T-helper 2 cell treated with Interferon-gamma antibody and Interleukin-4, amounts not matched to agents 5 μg/mL and 100 μg/mL, for 36 hours (primary cell): ENCODE data around the gene TBC1D19.

Experiments
- DNase-seq: peaks from one replicate; pipeline ENCODE4 v3.0.0; 2021; ENCODE audit warnings: low spot score
- H3K27ac Mint-ChIP-seq: one replicate; pipeline ENCODE4 v1.8.0; 2021; ENCODE audit warnings: mild to moderate bottlenecking, mixed read lengths
- H3K27me3 Mint-ChIP-seq: one replicate; pipeline ENCODE4 v1.8.0; 2021; ENCODE audit warnings: low read depth, mixed read lengths
- H3K36me3 Mint-ChIP-seq: one replicate; pipeline ENCODE4 v1.8.0; 2021; ENCODE audit warnings: low read depth, mixed read lengths
- H3K4me1 Mint-ChIP-seq: one replicate; pipeline ENCODE4 v1.8.0; 2021; ENCODE audit warnings: low read depth, mixed read lengths
- H3K4me3 Mint-ChIP-seq: one replicate; pipeline ENCODE4 v1.8.0; 2022; ENCODE audit warnings: mild to moderate bottlenecking, moderate library complexity, mixed read lengths
- H3K9me3 Mint-ChIP-seq: one replicate; pipeline ENCODE4 v1.8.0; 2021; ENCODE audit warnings: mixed read lengths

TBC1D19 gene

GRCh38 chr4:26791346-26791745 lies 207.5 kb downstream of the TBC1D19 start:
- H3K9me3 Mint-ChIP-seq, result no peaks in the 10 kb centered on the region
- H3K27me3 Mint-ChIP-seq, result peaks cover 7% of the 10 kb centered on the region
- H3K4me1 Mint-ChIP-seq, result peaks cover 6% of the 10 kb centered on the region
- H3K4me3 Mint-ChIP-seq, result no peak overlapping the region
- no peak for DNase-seq
- H3K36me3 Mint-ChIP-seq, result no peaks in the 10 kb centered on the region
- no peak overlapping the region for H3K27ac Mint-ChIP-seq

DNA sequence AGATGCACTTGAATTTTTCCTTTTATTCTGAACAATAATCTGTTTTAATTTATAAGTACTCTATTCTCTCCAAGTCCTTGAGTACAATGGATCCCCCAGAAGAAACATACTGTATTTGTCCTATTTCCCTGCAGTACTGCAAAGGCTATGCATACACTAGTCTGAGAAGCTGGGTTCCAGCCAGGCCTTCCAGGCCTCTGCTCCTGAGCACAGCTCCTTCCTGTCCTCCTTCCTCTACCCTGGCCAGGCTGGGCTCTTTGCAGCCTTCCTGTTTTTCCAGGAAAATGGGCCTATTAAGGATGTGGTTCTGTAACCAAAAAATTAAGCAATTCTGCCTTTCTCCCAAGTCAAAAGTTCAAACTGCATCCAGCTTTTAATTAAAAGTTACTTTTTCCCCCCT lies 208.8 kb downstream of the TBC1D19 start:
- no peak for DNase-seq
- peaks cover 6% of the 10 kb centered on the region for H3K4me1 Mint-ChIP-seq
- no peak overlapping the region for H3K4me3 Mint-ChIP-seq
- H3K36me3 Mint-ChIP-seq, result no peaks in the 10 kb centered on the region
- no peak overlapping the region for H3K27ac Mint-ChIP-seq
- H3K27me3 Mint-ChIP-seq, result peaks cover 12% of the 10 kb centered on the region
- H3K9me3 Mint-ChIP-seq, result no peaks in the 10 kb centered on the region

DNA sequence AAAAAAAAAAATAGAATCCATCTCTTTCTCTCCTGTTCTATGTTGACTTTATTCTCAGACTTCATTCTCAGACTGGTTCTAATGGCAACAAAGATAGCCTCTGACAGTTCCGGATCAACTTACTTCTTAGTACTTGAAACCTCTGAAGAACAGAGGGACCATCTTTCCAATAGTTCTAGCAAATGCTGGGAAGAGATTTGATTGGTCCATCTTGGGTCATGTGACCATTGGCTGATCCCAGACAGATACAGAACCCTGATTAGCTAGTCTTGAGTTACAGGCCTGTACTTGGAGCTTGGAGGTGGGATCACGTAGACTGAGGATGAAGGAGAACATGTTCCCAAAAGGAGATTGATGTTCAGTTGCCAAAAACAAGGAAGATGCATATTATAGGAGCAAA lies 209.9 kb downstream of the TBC1D19 start:
- H3K9me3 Mint-ChIP-seq, result no peaks in the 10 kb centered on the region
- no peak overlapping the region for H3K27ac Mint-ChIP-seq
- peaks cover 12% of the 10 kb centered on the region for H3K27me3 Mint-ChIP-seq
- H3K36me3 Mint-ChIP-seq, result no peaks in the 10 kb centered on the region
- H3K4me1 Mint-ChIP-seq, result no peaks in the 10 kb centered on the region
- no peak overlapping the region for H3K4me3 Mint-ChIP-seq
- no peak for DNase-seq

DNA sequence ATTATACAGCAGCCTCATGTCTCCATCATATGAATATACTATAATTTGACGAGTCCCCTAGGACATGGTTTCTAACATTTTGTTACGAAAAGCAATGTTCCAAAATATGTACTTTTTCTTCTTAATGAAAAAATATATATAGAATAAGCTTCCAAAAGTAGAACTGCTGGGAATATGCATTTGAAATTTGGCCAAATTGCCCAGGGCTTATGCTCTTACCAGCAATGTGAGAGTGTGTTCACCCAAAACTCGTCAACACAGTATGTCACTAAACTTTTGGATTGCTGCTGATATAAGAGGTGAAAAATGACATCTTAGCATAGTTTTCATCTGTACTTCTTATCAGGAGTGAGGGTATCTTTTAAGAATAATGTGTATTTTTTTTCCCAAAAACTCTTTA lies 212.2 kb downstream of the TBC1D19 start:
- no peaks in the 10 kb centered on the region for H3K9me3 Mint-ChIP-seq
- H3K27ac Mint-ChIP-seq, result no peak overlapping the region
- no peak overlapping the region for H3K4me3 Mint-ChIP-seq
- peaks cover 12% of the 10 kb centered on the region for H3K27me3 Mint-ChIP-seq
- H3K4me1 Mint-ChIP-seq, result peaks cover 3% of the 10 kb centered on the region
- DNase-seq, result no peak
- H3K36me3 Mint-ChIP-seq, result no peaks in the 10 kb centered on the region

DNA sequence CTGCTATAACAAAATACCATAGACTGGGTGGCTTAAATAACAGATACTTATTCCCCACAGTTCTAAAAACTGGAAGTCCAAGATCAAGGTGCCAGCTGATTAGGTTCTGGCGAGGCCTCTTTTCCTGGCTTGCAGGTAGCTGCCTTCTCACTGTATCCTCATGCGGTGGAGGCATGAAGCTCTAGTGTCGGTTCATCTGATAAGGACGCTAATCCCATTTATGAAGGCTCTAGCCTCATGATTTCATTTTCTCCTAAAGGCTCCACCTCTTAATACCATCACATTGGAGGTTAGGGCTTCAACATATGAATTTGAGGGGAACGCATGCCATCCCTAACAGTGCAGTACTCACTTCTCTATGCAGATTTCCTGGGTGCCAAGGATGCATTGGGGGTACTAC lies 218.9 kb downstream of the TBC1D19 start:
- Mint-ChIP-seq H3K9me3 (no peaks in the 10 kb centered on the region), H3K4me1 (peaks cover 3% of the 10 kb centered on the region), H3K4me3 (no peak overlapping the region), H3K27me3 (no peaks in the 10 kb centered on the region), H3K27ac (no peak overlapping the region), H3K36me3 (no peaks in the 10 kb centered on the region)
- no peak for DNase-seq

DNA sequence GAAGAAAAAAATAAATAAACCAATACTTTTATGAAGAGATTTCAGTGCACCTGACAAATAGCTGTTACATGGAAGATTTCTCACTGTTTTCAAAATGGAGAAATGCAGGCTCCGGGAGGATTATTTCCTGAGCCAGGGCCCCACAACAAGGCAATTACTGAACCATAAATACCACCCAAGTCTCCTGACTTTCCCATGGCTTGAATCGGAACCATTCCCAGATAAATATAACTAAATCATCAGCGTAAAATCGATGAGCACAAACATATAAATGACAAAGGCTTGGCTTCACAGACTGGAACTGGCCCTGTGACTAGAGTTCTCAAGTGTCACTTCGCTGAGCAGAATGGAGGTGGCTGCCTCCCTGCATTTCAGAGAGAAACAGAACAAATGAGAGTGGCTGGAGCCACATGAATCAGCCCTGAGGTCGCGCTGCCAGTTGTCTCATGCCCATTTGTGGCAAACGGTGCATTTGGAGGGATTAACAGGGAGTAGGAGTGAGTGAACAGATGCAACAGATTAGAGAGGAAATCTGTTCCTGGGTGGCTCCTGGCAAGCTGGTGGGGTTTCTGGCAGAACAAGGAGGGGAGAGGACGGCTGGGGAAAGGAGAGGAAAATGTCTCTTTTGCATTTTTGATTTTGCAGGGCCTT lies 219.5 kb downstream of the TBC1D19 start:
- DNase-seq, result no peak
- H3K4me1 Mint-ChIP-seq, result peaks cover 3% of the 10 kb centered on the region
- H3K9me3 Mint-ChIP-seq, result no peaks in the 10 kb centered on the region
- H3K27ac Mint-ChIP-seq, result no peak overlapping the region
- no peak overlapping the region for H3K4me3 Mint-ChIP-seq
- H3K36me3 Mint-ChIP-seq, result no peaks in the 10 kb centered on the region
- no peaks in the 10 kb centered on the region for H3K27me3 Mint-ChIP-seq

- Mint-ChIP-seq H3K36me3 (no peaks in the 10 kb centered on the region), H3K9me3 (no peaks in the 10 kb centered on the region), H3K4me3 (no peak overlapping the region), H3K27me3 (no peaks in the 10 kb centered on the region), H3K27ac (no peak overlapping the region), H3K4me1 (peaks cover 3% of the 10 kb centered on the region)
- DNase-seq, result no peak
These were observed 220.6 kb downstream of the TBC1D19 start for GRCh38 chr4:26804451-26804850.

- H3K4me1 Mint-ChIP-seq, result peaks cover 3% of the 10 kb centered on the region
- no peaks in the 10 kb centered on the region for H3K36me3 Mint-ChIP-seq
- H3K27ac Mint-ChIP-seq, result no peak overlapping the region
These were observed 221.0 kb downstream of the TBC1D19 start for GRCh38 chr4:26804925-26805324.

More at GRCh38 chr4:26804925-26805324, 221.0 kb downstream of the TBC1D19 start:
- no peaks in the 10 kb centered on the region for H3K27me3 Mint-ChIP-seq
- no peaks in the 10 kb centered on the region for H3K9me3 Mint-ChIP-seq
- no peak for DNase-seq
- H3K4me3 Mint-ChIP-seq, result no peak overlapping the region
